Right lobe of liver (tissue), 4 donors: ENCODE data around the gene FYN.
"Not testable (repeated sequence)": the region's sequence is repeated elsewhere in the genome, so short reads cannot be mapped to it uniquely, and the experiment has no call there.

ENCODE experiments used
- POLR2A ChIP-seq: fragments of 450-650 bp; IDR thresholded peaks from one replicate; pipeline ENCODE4 v1.6.1; 2017; ENCODE audit warnings: antibody characterized with exemption, mild to moderate bottlenecking
- TF ChIP-seq, protein P1 (sequence below), 4 donors: fragments of 200-600 bp in 3 of 4; fragments of 450-650 bp in 1 of 4; IDR thresholded peaks; one replicate each; pipeline versions ENCODE4 v1.5.1 to v1.8.0; 2016 to 2022; ENCODE audit warnings: antibody characterized with exemption in 4 of 4, mild to moderate bottlenecking in 2 of 4
- donor health status: DM: no; HTN: no; CAD: no.
- donor health status: DM: no; HTN: no; CAD: no.
- donor health status: DM: no; HTN: yes; CAD: no.

DNA sequence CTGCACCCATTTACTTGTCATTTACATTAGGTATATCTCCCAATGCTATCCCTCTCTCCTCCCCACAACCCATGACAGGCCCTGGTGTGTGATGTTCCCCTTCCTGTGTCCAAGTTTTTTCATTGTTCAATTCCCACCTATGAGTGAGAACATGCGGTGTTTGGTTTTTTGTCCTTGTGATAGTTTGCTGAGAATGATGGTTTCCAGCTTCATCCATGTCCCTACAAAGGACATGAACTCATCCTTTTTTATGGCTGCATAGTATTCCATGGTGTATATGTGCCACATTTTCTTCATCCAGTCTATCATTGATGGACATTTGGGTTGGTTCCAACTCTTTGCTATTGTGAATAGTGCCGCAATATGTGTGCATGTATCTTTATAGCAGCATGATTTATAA is 87.1 kb downstream of the FYN start:
- TF ChIP-seq, protein P1, sequence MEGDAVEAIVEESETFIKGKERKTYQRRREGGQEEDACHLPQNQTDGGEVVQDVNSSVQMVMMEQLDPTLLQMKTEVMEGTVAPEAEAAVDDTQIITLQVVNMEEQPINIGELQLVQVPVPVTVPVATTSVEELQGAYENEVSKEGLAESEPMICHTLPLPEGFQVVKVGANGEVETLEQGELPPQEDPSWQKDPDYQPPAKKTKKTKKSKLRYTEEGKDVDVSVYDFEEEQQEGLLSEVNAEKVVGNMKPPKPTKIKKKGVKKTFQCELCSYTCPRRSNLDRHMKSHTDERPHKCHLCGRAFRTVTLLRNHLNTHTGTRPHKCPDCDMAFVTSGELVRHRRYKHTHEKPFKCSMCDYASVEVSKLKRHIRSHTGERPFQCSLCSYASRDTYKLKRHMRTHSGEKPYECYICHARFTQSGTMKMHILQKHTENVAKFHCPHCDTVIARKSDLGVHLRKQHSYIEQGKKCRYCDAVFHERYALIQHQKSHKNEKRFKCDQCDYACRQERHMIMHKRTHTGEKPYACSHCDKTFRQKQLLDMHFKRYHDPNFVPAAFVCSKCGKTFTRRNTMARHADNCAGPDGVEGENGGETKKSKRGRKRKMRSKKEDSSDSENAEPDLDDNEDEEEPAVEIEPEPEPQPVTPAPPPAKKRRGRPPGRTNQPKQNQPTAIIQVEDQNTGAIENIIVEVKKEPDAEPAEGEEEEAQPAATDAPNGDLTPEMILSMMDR (IDR thresholded peaks at IDR 0.05) = not testable (repeated sequence)
- TF ChIP-seq POLR2A = not testable (repeated sequence)
